Adrenal gland (tissue), 12 donors: ENCODE measurements around the gene RNF123. TPM values are rescaled to one million over a fixed set of nuclear protein-coding genes. Genes with fewer than 3 reads are reported as not detected.
A peak's percentile ranks its signal among the peaks of the same experiment; 100 is the strongest.

Experiments
- DNase-seq, 7 donors: peaks; one replicate each; pipeline ENCODE4 v3.0.0-alpha.2; 2019 to 2020
- H3K27ac ChIP-seq, 5 donors: fragments of 200-600 bp; sonication (generic) in 4 of 5; 1 replicate in 3 of 5; 2 replicates in 2 of 5; pipeline versions ENCODE4 v1.5.1 to v1.8.0; 2016 to 2020; ENCODE audit warnings: mild to moderate bottlenecking in 1 of 5
- H3K27me3 ChIP-seq: fragments of 200-600 bp; 2 replicates; pipeline ENCODE4 v1.8.0; 2021
- H3K36me3 ChIP-seq, 2 donors: fragments of 200-600 bp; replicated peaks in 1 of 2; 1 replicate in 1 of 2; 2 replicates in 1 of 2; pipeline versions ENCODE4 v1.5.1 to v1.8.0; 2018 to 2022
- H3K4me1 ChIP-seq, 2 donors: fragments of 200-600 bp; replicated peaks in 1 of 2; 1 replicate in 1 of 2; 2 replicates in 1 of 2; pipeline versions ENCODE4 v1.5.1 to v1.8.0; 2018 to 2021
- H3K4me3 ChIP-seq, 4 donors: fragments of 200-600 bp; sonication (generic) in 3 of 4; one replicate each; pipeline ENCODE4 v1.5.1; 2016 to 2018
- H3K9me3 ChIP-seq, 3 donors: fragments of 200-600 bp; sonication (generic) in 1 of 3; replicated peaks in 1 of 3; 1 replicate in 2 of 3; 2 replicates in 1 of 3; pipeline versions ENCODE4 v1.5.1 to v1.8.0; 2016 to 2021
- POLR2A ChIP-seq, 2 donors: fragments of 450-650 bp; IDR thresholded peaks; one replicate each; pipeline ENCODE4 v1.6.1; 2017; ENCODE audit warnings: antibody characterized with exemption in 2 of 2, mild to moderate bottlenecking in 2 of 2, moderate library complexity in 1 of 2
- WGBS, 4 donors: extraction: QIAGEN DNeasy Blood & Tissue Kit in 2 of 4; methylation state at CpG; one replicate each; pipeline versions ENCODE4 v1.1.5 to v1.1.7; 2013 to 2017; 5-methylcytosine and 5-hydroxymethylcytosine counted together
- intact Hi-C, 2 donors: fragments of 100-400 bp; cut with DNase I; formaldehyde crosslinking; loops; one replicate each; pipeline versions ENCODE4 v1.14.1 to v1.15.0; 2022 to 2023
- polyA plus RNA-seq, 3 donors: library from polyadenylated mRNA; stranded (reverse); fragments of 200-250 nt in 2 of 3; fragments of 350-450 nt in 1 of 3; fragmentation: Illumina TruSeq in 1 of 3; extraction: RNeasy Lipid Tissue Mini Kit (QIAGEN cat#74804) in 1 of 3; gene quantifications; one replicate each; pipeline ENCODE4 v1.2.3, GENCODE V29; 2013 to 2014
- small RNA-seq, 2 donors: library from RNA; depleted of rRNA; stranded (forward); fragments of <200 nt; gene quantifications; one replicate each; pipeline ENCODE3, GENCODE V24; 2016
- total RNA-seq, 9 donors: library from RNA; depleted of rRNA in 4 of 9; stranded (reverse); fragments of >200 nt in 4 of 9; fragments of 120-200 nt in 1 of 9; fragmentation: NEBNext Ultra II Directional in 1 of 9; extraction: Animal tissue kit (Norgen Biotek cat#: 25700) in 1 of 9; gene quantifications; one replicate each; pipeline versions ENCODE4 v1.1.0 to v1.2.4, GENCODE V29; 2013 to 2023
- TF ChIP-seq, protein P1 (sequence below), 6 experiments: fragments of 450-650 bp in 4 of 6; fragments of 200-600 bp in 2 of 6; sonication (generic) in 1 of 6; IDR thresholded peaks; 1 replicate in 5 of 6; 2 replicates in 1 of 6; pipeline versions ENCODE4 v1.5.1 to v1.8.0; 2016 to 2021; ENCODE audit warnings: antibody characterized with exemption in 6 of 6, mild to moderate bottlenecking in 2 of 6, moderate library complexity in 1 of 6
- donor health status: healthy with polysubstance abuse.
- donor health status: Bipolar disorder and iron deficiency.
- donor health status: DM: yes; HTN: yes; CAD: no.
- donor health status: DM: no; HTN: no; CAD: no.
- donor health status: DM: no; HTN: no; CAD: no.
- donor health status: DM: yes; HTN: yes; CAD: no.

RNF123 gene
- total and polyA plus RNA-seq, 12 donors = 19.5 to 62.3 (median 38.3) TPM

DNA sequence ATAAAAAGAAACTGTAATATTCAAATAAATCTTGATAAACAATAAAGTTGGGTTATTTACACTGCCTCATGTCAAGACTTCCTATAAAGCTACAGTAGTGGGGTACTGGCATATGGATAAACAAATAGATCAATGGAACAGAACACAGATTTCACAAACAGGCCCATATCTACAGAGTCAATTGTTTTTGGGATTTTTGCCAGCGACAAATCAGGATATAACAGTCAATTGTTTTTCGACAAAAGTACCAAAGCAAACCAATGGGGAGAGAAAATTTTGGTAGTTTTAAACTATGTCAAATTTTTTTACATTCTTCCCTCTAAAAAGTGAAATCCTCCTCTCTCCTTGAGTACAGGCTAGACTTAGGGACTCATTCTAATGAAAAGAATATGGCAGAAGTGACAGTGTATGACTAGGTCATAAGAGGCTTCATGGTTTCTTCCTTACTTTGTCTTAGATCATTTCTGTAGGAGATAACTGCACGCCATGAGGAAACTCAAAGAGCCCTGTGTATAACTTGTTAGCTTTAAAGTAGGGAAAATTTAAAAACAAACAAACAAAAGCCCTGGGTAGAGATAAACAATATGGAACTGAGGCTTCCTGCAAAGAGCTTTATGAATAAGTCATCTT lies 80.0 kb downstream of the RNF123 start:
- peaks cover 0 to 7% of the 10 kb centered on the region in 2 donors for H3K4me1 ChIP-seq
- H3K4me3 ChIP-seq = no peak overlapping the region
- intact Hi-C loops = no loop called here
- WGBS, 4 donors = 84 to 95% (median 89%) methylated on average over 3 of the region's 3 CpGs
- no peaks in the 10 kb centered on the region for H3K9me3 ChIP-seq
- TF ChIP-seq, protein P1, sequence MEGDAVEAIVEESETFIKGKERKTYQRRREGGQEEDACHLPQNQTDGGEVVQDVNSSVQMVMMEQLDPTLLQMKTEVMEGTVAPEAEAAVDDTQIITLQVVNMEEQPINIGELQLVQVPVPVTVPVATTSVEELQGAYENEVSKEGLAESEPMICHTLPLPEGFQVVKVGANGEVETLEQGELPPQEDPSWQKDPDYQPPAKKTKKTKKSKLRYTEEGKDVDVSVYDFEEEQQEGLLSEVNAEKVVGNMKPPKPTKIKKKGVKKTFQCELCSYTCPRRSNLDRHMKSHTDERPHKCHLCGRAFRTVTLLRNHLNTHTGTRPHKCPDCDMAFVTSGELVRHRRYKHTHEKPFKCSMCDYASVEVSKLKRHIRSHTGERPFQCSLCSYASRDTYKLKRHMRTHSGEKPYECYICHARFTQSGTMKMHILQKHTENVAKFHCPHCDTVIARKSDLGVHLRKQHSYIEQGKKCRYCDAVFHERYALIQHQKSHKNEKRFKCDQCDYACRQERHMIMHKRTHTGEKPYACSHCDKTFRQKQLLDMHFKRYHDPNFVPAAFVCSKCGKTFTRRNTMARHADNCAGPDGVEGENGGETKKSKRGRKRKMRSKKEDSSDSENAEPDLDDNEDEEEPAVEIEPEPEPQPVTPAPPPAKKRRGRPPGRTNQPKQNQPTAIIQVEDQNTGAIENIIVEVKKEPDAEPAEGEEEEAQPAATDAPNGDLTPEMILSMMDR (IDR thresholded peaks at IDR 0.05) = no peak
- TF ChIP-seq POLR2A (IDR thresholded peaks at IDR 0.05) = no peak
- DNase-seq = no peak
- H3K27me3 ChIP-seq = no peaks in the 10 kb centered on the region
- no peak overlapping the region for H3K27ac ChIP-seq
- H3K36me3 ChIP-seq = no peaks in the 10 kb centered on the region

DNA sequence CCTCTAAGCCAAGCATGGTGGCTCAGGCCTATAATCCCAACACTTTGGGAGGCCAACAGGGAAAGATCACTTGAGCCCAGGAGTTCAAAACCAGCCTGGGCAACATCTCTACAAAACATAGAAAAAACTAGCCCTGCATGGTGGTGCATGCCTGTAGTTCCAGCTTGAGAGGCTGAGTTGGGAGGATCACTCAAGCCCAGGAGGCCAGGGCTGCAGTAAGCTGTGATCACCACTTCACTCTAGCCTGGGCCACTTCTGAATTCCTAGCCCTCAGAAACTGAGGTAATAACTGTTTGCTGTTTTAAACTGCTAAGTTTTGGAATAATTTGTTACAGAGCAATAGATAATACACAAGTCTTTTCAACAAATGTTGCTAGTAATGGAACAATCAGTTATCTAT lies 80.6 kb downstream of the RNF123 start:
- no peaks in the 10 kb centered on the region for H3K36me3 ChIP-seq
- DNase-seq = peak in 1 of 7 donors; percentile 39
- H3K4me1 ChIP-seq = peaks cover 0 to 7% of the 10 kb centered on the region in 2 donors
- intact Hi-C loops = no loop called here
- no peaks in the 10 kb centered on the region for H3K9me3 ChIP-seq
- no peak overlapping the region for H3K27ac ChIP-seq
- TF ChIP-seq, protein P1 (IDR thresholded peaks at IDR 0.05) = no peak
- no peak for TF ChIP-seq POLR2A (IDR thresholded peaks at IDR 0.05)
- no peak overlapping the region for H3K4me3 ChIP-seq
- H3K27me3 ChIP-seq = no peaks in the 10 kb centered on the region

Small RNA genes lying within 50 kb of the gene (small RNA-seq; reads per million reads assigned to genes)
- gene AMIGO3 = 0 reads per million in 2 donors
- 0 reads per million in 2 donors for gene COX6CP14

Other genes starting within 250 kb of the RNF123 start
- gene DAG1, start 219.3 kb upstream of the RNF123 start, total RNA-seq = 100 to 1,000 TPM in 2 of 9 donors, 10 to 100 TPM in 7; 32.9 to 173 (median 78.9) TPM
- gene DAG1, start 219.3 kb upstream of the RNF123 start, polyA plus RNA-seq = 10 to 100 TPM in 1 of 3 donors, 1 to 10 TPM in 2; 9.1 to 41.4 (median 9.1) TPM
- gene BSN, start 135.1 kb upstream of the RNF123 start, total RNA-seq = 1 to 10 TPM in 8 of 9 donors, under 1 TPM in 1; 0.72 to 4.6 (median 1.6) TPM
- 1 to 10 TPM in 2 of 3 donors, under 1 TPM in 1; 0.27 to 3.9 (median 1.3) TPM for gene BSN, start 135.1 kb upstream of the RNF123 start, polyA plus RNA-seq
- 100 to 1,000 TPM in 7 of 9 donors, 10 to 100 TPM in 2; 86.6 to 166 (median 128) TPM for gene APEH, start 15.2 kb upstream of the RNF123 start, total RNA-seq
- gene APEH, start 15.2 kb upstream of the RNF123 start, polyA plus RNA-seq = 100 to 1,000 TPM in 1 of 3 donors, 10 to 100 TPM in 2; 36.5 to 124 (median 45.9) TPM
- 10 to 100 TPM; 13.4 to 92.0 (median 45.0) TPM for gene MST1, start 83 bp upstream of the RNF123 start, total RNA-seq
- 100 to 1,000 TPM in 2 of 3 donors, 1 to 10 TPM in 1; 7.5 to 241 (median 240) TPM for gene MST1, start 83 bp upstream of the RNF123 start, polyA plus RNA-seq
- gene AMIGO3, start 30.1 kb downstream of the RNF123 start, total RNA-seq = 1 to 10 TPM in 3 of 9 donors, under 1 TPM in 3, not detected in 3; 0.28 to 1.3 (median 0.79) TPM
- 1 to 10 TPM in 2 of 3 donors, not detected in 1; 2.2 to 3.0 TPM for gene AMIGO3, start 30.1 kb downstream of the RNF123 start, polyA plus RNA-seq
- 100 to 1,000 TPM in 1 of 9 donors, 10 to 100 TPM in 8; 22.3 to 141 (median 30.4) TPM for gene GMPPB, start 34.4 kb downstream of the RNF123 start, total RNA-seq
- gene GMPPB, start 34.4 kb downstream of the RNF123 start, polyA plus RNA-seq = 10 to 100 TPM; 11.2 to 38.5 (median 20.2) TPM
- gene IP6K1, start 97.0 kb downstream of the RNF123 start, total RNA-seq = 10 to 100 TPM; 25.6 to 73.9 (median 50.9) TPM
- 10 to 100 TPM; 12.3 to 29.5 (median 14.2) TPM for gene IP6K1, start 97.0 kb downstream of the RNF123 start, polyA plus RNA-seq
- gene CDHR4, start 110.3 kb downstream of the RNF123 start, total RNA-seq = under 1 TPM in 2 of 9 donors, not detected in 7; 0.23 to 0.25 TPM
- under 1 TPM in 1 of 3 donors, not detected in 2; 0.17 TPM for gene CDHR4, start 110.3 kb downstream of the RNF123 start, polyA plus RNA-seq
- 1 to 10 TPM; 1.8 to 5.5 (median 3.1) TPM for gene INKA1, start 113.7 kb downstream of the RNF123 start, total RNA-seq
- 10 to 100 TPM in 1 of 3 donors, 1 to 10 TPM in 1, under 1 TPM in 1; 0.35 to 15.2 (median 6.3) TPM for gene INKA1, start 113.7 kb downstream of the RNF123 start, polyA plus RNA-seq
- 100 to 1,000 TPM in 1 of 9 donors, 10 to 100 TPM in 8; 27.8 to 102 (median 52.3) TPM for gene UBA7, start 124.4 kb downstream of the RNF123 start, total RNA-seq
- 100 to 1,000 TPM in 2 of 3 donors, 10 to 100 TPM in 1; 17.5 to 232 (median 136) TPM for gene UBA7, start 124.4 kb downstream of the RNF123 start, polyA plus RNA-seq
- gene TRAIP, start 167.0 kb downstream of the RNF123 start, total RNA-seq = 1 to 10 TPM in 8 of 9 donors, under 1 TPM in 1; 0.60 to 6.9 (median 2.3) TPM
- 1 to 10 TPM; 2.1 to 3.3 (median 2.2) TPM for gene TRAIP, start 167.0 kb downstream of the RNF123 start, polyA plus RNA-seq
- gene CAMKV, start 180.3 kb downstream of the RNF123 start, total RNA-seq = 1 to 10 TPM in 2 of 9 donors, under 1 TPM in 3, not detected in 4; 0.27 to 1.5 (median 0.67) TPM
- 1 to 10 TPM in 1 of 3 donors, under 1 TPM in 2; 0.27 to 1.1 (median 0.55) TPM for gene CAMKV, start 180.3 kb downstream of the RNF123 start, polyA plus RNA-seq
- 1 to 10 TPM in 1 of 9 donors, under 1 TPM in 7, not detected in 1; 0.33 to 1.2 (median 0.60) TPM for gene MST1R, start 214.3 kb downstream of the RNF123 start, total RNA-seq
- 1 to 10 TPM in 2 of 3 donors, under 1 TPM in 1; 0.18 to 2.5 (median 2.0) TPM for gene MST1R, start 214.3 kb downstream of the RNF123 start, polyA plus RNA-seq
- gene MON1A, start 240.3 kb downstream of the RNF123 start, total RNA-seq = 10 to 100 TPM; 11.5 to 21.9 (median 14.6) TPM
- 10 to 100 TPM; 10.6 to 14.2 (median 12.9) TPM for gene MON1A, start 240.3 kb downstream of the RNF123 start, polyA plus RNA-seq